ENCODE results near the gene C1orf35. TPM values are rescaled to one million over a fixed set of nuclear protein-coding genes. Genes with fewer than 3 reads are reported as not detected.

Gene C1orf35
- total RNA-seq, 1 donor from 2014 or later, result 7.1 TPM

DNA sequence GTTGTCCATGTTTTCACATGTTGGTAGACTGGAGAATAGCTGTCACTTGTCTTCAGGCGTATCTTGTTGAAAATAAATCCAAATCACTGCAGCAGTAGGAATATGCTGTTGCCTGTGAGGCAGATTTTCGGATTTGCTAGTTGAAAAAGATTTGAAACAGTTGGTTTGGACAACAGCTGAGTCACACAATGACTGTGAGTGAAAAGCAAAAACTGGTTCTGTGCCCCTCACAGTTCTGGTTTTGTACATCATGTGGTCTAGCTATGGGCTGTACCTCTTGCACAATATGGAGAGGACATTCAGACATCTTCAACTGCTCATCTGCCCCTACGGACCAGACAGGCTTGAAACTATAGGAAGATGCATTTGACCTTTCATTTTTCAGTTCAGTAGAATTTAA lies 18.8 kb downstream of the C1orf35 start:
- TF ChIP-seq, protein P1, sequence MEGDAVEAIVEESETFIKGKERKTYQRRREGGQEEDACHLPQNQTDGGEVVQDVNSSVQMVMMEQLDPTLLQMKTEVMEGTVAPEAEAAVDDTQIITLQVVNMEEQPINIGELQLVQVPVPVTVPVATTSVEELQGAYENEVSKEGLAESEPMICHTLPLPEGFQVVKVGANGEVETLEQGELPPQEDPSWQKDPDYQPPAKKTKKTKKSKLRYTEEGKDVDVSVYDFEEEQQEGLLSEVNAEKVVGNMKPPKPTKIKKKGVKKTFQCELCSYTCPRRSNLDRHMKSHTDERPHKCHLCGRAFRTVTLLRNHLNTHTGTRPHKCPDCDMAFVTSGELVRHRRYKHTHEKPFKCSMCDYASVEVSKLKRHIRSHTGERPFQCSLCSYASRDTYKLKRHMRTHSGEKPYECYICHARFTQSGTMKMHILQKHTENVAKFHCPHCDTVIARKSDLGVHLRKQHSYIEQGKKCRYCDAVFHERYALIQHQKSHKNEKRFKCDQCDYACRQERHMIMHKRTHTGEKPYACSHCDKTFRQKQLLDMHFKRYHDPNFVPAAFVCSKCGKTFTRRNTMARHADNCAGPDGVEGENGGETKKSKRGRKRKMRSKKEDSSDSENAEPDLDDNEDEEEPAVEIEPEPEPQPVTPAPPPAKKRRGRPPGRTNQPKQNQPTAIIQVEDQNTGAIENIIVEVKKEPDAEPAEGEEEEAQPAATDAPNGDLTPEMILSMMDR (IDR thresholded peaks at IDR 0.05; ENCODE audit: borderline replicate concordance), result no peak
- DNase-seq, result no peak
- no peaks in the 10 kb centered on the region for H3K9me3 ChIP-seq (replicated peaks)
- no peaks in the 10 kb centered on the region for H3K36me3 ChIP-seq
- peak overlapping the region; percentile 100 for H3K4me3 ChIP-seq
- no peaks in the 10 kb centered on the region for H3K27me3 ChIP-seq (ENCODE audit: low read depth)
- intact Hi-C loops (cut with micrococcal nuclease), result no loop called here
- H3K4me1 ChIP-seq, result peaks cover 83% of the 10 kb centered on the region
- peak overlapping the region; percentile 99 for H3K27ac ChIP-seq (replicated peaks)

DNA sequence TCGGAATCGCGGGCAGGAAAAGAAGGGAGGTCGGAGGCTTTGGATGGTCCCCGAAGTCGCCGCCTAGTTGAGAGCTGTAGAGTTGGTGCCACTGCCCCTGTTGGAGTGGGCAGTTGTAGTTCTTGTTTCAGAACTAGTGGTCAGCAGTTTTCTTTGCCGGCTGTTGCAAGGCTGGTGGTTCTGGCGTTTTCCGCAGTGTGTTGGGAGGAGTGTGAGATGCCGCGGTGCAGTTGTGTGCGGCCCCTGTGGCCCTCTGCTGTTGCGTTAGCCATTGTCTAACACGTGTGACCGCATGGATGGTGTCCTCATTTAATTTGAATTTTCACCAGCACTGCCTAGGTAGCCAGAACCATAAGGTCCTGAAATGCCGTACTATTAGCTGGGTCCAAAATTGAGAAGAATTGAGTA lies 19.2 kb downstream of the C1orf35 start:
- no peak for DNase-seq
- H3K4me3 ChIP-seq, result peak overlapping the region; percentile 100
- H3K4me1 ChIP-seq, result peaks cover 79% of the 10 kb centered on the region
- H3K36me3 ChIP-seq, result no peaks in the 10 kb centered on the region
- TF ChIP-seq, protein P1 (IDR thresholded peaks at IDR 0.05; ENCODE audit: borderline replicate concordance), result no peak
- intact Hi-C loops (cut with micrococcal nuclease), result no loop called here
- H3K27me3 ChIP-seq (ENCODE audit: low read depth), result no peaks in the 10 kb centered on the region
- H3K9me3 ChIP-seq (replicated peaks), result no peaks in the 10 kb centered on the region
- peak overlapping the region; percentile 99 for H3K27ac ChIP-seq (replicated peaks)

DNA sequence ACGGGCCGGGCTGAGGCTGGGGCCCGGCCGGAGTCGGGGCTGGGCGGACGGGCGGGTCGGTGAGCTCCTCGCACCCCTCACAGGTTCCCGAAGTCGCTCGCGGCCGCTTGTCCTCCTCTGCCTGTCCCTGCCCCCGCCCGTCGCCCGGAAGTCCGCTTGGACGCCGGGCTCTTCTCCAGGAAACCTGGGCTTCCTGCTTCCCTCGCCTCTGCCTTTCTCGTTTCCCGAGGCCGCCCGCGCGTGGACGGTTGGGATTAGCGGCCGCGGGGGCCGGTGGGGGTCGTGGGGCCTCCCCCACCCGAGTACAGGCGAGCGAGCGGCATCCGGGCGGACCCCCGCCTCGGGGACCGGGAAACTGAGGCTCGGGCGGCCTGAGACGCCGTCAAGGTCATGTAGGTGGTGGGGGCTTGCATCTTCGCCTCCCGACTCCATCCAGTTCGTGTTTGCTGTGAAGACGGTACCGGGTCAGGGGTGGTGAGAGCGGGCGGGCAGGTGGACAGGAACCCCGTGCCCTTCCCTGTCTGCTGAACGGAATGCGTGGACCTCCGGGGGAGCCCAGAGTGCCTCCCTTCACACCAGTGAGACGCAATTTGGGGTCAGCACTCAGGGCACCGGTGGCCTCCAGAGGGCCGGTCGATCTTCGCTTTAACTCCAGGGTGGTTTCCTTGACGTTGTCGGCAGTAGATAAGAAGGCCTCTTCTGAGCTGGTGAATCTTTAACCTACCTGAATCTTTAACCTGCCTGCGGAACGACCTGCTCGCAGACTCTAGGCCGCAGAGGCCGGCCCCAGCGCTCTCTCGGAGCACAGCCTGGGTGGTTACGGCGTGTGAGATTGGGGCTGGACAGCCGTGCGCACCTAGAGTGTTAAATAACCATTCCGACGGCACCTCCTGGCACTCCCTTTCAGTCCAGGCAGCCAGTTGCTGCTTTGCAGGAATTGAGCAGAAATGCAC lies 19.9 kb downstream of the C1orf35 start:
- Histone ChIP-seq H3K4me3 (peak overlapping the region; percentile 100), H3K36me3 (no peaks in the 10 kb centered on the region), H3K27me3 (ENCODE audit: low read depth) (no peaks in the 10 kb centered on the region), H3K9me3 (replicated peaks) (no peaks in the 10 kb centered on the region), H3K4me1 (peaks cover 72% of the 10 kb centered on the region), H3K27ac (replicated peaks) (peak overlapping the region; percentile 99)
- TF ChIP-seq, protein P1 (IDR thresholded peaks at IDR 0.05; ENCODE audit: borderline replicate concordance), result no peak
- intact Hi-C loops (cut with micrococcal nuclease), result no loop called here
- DNase-seq, result peak; percentile 59

DNA sequence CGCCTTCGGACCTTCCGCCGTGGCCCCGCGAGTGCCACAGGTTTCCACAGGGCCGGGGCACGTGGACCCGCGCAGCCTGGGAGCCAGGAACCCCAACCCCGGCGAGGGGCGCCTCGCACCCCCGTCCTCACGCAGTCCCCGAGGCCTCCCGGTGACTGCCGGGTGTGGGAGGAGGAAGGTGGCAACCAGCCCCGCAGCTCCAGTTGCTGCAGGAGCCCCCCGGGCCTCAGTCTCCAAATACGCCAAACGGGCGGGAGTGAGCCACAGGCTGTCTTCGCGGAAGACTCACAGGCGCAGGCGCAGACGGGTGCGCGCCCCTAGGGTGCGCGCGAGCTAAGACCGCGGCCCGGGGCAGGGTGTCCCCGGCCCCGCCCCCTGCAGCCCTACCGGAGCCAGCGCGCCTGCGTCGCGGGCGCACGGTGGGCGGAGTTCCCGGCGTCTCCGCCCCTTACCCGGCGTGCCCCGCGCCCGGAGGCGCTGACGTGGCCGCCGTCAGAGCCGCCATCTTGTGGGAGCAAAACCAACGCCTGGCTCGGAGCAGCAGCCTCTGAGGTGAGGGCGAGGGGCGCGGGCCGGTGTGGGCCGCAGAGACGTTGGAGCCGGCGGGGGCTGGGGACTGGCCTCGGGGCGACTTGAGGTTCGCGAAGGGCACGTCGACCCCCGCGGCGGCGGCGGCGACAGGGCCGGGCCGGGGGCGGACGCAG lies 20.8 kb downstream of the C1orf35 start, which contains the start of gene ARF1:
Gene ARF1 (plus strand): TSS at position 495 of the 704 bp plus-strand sequence. CDS start 14,407 bp downstream, outside the sequence.
- TF ChIP-seq, protein P1 (IDR thresholded peaks at IDR 0.05; ENCODE audit: borderline replicate concordance), result peak; percentile 38
- H3K4me1 ChIP-seq, result peaks cover 64% of the 10 kb centered on the region
- intact Hi-C loops (cut with micrococcal nuclease), result no loop called here

DNA sequence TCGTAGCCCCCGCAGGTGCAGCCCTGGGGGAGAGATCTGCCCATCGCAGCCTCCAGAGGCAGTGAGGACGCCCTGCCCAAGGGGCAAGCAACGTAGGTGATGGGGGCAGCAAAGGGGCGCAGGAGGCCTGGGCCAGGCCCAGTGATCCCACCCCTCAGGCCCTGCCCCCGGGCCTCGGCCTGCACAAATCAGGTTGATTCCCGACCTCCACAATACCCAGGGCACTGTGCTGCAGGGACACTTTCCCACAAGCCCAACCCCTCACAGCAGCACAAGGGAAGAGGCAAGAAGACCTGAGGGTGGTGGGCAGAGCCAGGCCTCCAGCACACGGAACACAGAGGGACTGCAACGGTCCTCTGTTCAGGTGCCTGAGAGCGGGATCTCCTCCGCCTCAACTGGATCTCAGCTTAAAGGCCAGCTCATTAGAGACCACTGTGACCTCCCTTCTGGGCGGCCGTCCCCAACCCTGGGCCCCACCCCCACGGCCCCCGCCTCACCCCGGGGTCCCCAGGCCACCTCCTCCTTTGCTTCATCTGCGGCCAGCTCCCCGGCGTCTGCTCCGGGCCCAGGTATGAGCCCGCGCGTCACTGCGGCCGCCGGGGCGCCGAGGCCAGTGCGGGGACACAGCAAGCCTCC lies 21.4 kb downstream of the C1orf35 start:
- no peaks in the 10 kb centered on the region for H3K36me3 ChIP-seq
- DNase-seq, result peak; percentile 18
- H3K27ac ChIP-seq (replicated peaks), result peak overlapping the region; percentile 99
- TF ChIP-seq, protein P1 (IDR thresholded peaks at IDR 0.05; ENCODE audit: borderline replicate concordance), result no peak
- peaks cover 57% of the 10 kb centered on the region for H3K4me1 ChIP-seq
- H3K9me3 ChIP-seq (replicated peaks), result no peaks in the 10 kb centered on the region
- peak overlapping the region; percentile 100 for H3K4me3 ChIP-seq
- no peaks in the 10 kb centered on the region for H3K27me3 ChIP-seq (ENCODE audit: low read depth)
- intact Hi-C loops (cut with micrococcal nuclease), result no loop called here

More for the DNA sequence above, 20.8 kb downstream of the C1orf35 start, which contains the start of gene ARF1:
- H3K9me3 ChIP-seq (replicated peaks), result no peaks in the 10 kb centered on the region
- H3K27ac ChIP-seq (replicated peaks), result peak within 1 kb of the TSS; percentile 99
- no peaks in the 10 kb centered on the region for H3K36me3 ChIP-seq
- peak; percentile 92 for DNase-seq
- peak within 1 kb of the TSS; percentile 100 for H3K4me3 ChIP-seq
- no peaks in the 10 kb centered on the region for H3K27me3 ChIP-seq (ENCODE audit: low read depth)

Data from left ventricle myocardium inferior (tissue), 1 donor.